Lower leg skin (tissue), 4 donors: ENCODE data around the gene CPEB4. TPM values are rescaled to one million over a fixed set of nuclear protein-coding genes. Genes with fewer than 3 reads are reported as not detected.

Experiments used
- DNase-seq, 2 donors: peaks; one replicate each; pipeline ENCODE4 v3.0.0-alpha.2; 2019; ENCODE audit warnings: low spot score in 2 of 2
- H3K4me3 ChIP-seq: fragments of 200-600 bp; sonication (generic); 2 replicates; pipeline ENCODE4 v1.5.1; 2017; ENCODE audit warnings: mild to moderate bottlenecking, low read depth; ENCODE audit not compliant: poor library complexity, severe bottlenecking
- POLR2A ChIP-seq, 2 donors: fragments of 450-650 bp; IDR thresholded peaks; one replicate each; pipeline ENCODE4 v1.6.1; 2016 to 2017; ENCODE audit warnings: antibody characterized with exemption in 2 of 2, mild to moderate bottlenecking in 1 of 2, moderate library complexity in 1 of 2
- WGBS, 2 donors: methylation state at CpG; one replicate each; pipeline ENCODE4 v1.1.5; 2018; 5-methylcytosine and 5-hydroxymethylcytosine counted together
- intact Hi-C: fragments of 100-400 bp; cut with DNase I; formaldehyde crosslinking; loops from one replicate; pipeline ENCODE4 v1.15.0; 2023; ENCODE audit warnings: low total_unique reads
- total RNA-seq, 4 donors: library from RNA; depleted of rRNA; stranded (reverse); fragments of >200 nt; gene quantifications; one replicate each; pipeline ENCODE4 v1.1.0, GENCODE V29; 2016
- TF ChIP-seq, protein P1 (sequence below), 3 donors: fragments of 450-650 bp; IDR thresholded peaks; one replicate each; pipeline ENCODE4 v1.5.1; 2016; ENCODE audit warnings: antibody characterized with exemption in 3 of 3, mild to moderate bottlenecking in 3 of 3, moderate library complexity in 2 of 3

The CPEB4 gene
- total RNA-seq, 4 donors from 2014 or later: 47.5 to 79.6 (median 55.3) TPM

DNA sequence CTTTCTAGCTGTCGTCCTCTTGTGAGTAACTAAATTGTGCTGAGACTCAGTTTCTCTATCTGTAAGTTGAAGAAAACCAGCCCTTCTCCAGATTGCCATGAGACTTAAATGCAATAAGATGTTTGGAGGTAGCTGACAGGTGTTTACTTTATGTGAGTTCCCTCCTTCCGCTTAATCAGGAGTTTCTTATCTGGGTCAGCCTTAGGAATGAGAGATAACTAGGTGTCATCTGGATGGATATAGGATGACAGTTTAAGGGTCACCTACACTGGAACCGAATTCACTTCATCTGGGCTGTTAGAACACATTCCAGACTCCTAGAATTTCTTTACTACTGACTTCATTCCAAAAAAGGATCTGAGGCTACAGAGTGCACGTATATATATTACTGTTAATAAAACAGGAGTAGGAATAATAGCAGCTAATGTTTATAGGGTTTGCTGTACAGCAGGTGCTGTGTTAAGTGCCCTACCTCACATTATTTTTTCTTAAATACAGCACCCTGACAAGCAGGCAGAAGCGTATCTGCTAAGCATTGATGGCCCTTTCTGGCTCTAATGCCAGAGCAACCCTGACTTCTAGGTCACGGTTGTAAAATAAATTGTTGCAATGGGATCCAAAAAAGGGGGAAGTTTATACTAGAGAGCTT, 30.0 kb upstream of the CPEB4 start:
- intact Hi-C loops: no loop called here
- TF ChIP-seq, protein P1, sequence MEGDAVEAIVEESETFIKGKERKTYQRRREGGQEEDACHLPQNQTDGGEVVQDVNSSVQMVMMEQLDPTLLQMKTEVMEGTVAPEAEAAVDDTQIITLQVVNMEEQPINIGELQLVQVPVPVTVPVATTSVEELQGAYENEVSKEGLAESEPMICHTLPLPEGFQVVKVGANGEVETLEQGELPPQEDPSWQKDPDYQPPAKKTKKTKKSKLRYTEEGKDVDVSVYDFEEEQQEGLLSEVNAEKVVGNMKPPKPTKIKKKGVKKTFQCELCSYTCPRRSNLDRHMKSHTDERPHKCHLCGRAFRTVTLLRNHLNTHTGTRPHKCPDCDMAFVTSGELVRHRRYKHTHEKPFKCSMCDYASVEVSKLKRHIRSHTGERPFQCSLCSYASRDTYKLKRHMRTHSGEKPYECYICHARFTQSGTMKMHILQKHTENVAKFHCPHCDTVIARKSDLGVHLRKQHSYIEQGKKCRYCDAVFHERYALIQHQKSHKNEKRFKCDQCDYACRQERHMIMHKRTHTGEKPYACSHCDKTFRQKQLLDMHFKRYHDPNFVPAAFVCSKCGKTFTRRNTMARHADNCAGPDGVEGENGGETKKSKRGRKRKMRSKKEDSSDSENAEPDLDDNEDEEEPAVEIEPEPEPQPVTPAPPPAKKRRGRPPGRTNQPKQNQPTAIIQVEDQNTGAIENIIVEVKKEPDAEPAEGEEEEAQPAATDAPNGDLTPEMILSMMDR (IDR thresholded peaks at IDR 0.05): no peak
- TF ChIP-seq POLR2A (IDR thresholded peaks at IDR 0.05): no peak
- H3K4me3 ChIP-seq: no peak overlapping the region
- DNase-seq: no peak
- WGBS, 2 donors: 70 to 79% methylated on average over 6 of the region's 6 CpGs

DNA sequence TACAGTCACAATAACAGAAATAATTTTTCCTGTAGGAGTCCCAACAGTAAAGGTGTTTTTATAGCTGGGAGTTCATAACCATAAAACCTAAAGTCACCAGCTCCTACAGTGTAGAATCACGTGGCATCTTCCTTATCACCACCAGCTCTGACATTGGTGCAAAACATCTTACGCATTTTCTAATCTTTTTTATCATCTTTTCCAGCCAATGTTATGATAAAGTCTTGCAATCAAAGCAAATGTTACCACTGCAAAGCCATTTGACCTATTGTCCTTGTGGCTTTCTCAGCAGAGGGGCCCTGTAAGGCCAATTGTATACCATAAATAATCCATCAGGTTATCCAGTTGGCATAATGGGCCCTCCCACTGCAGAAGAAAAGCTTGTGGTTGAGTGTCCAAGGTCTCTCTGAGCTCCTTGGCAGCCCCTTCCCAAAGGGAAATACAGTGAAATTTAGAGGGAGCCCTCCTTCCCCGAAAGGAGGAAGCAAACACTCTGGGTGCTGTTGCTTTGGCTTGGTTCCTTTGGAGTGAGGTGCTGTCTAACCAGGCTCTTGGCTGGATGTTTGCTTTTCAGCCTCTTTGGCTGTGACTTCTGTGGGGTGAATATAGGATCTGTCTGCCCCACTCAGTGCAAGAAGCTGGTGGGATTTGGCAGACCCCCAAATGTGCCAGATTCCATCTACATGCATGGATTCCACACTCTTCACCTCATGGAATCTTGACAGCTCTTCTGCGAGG, 29.3 kb upstream of the CPEB4 start:
- 78 to 85% methylated on average over 4 of the region's 4 CpGs for WGBS, 2 donors
- no peak overlapping the region for H3K4me3 ChIP-seq
- intact Hi-C loops: no loop called here
- TF ChIP-seq, protein P1 (IDR thresholded peaks at IDR 0.05): no peak
- no peak for TF ChIP-seq POLR2A (IDR thresholded peaks at IDR 0.05)
- no peak for DNase-seq

DNA sequence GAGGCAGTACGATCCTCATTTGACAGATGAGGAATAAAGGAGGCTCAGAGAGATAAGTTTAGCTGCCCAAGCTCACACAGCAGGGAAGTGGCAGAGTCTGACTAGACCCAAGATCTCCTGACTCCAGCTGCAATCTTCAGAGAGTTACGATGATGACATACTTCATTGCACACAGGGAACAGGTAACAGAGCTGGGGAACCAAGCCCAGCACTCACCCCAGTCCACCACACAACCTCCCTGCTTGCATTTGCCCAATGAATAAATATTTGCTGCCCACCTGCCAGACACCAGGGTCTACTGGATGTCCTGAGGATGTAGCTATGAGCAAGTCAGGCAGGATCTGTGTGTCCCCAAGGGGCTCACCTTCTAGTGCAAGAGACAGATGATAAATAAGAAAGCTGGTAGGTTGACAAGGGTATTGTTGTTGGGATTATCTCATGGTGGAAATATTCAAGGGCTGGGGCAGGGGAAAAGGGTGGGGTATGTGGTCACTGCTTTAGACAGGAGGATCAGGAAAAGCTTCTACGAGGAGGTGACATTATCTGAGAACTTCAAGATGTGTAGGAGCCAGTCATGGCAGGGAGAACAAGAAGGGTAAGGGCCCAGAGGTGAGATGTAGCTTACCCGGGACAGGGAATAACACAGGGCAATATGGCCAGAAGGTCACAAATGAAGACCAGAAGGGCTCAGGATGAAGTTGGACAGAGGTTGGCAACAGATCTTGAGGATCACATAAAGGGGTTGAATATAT, 28.6 kb upstream of the CPEB4 start:
- no peak overlapping the region for H3K4me3 ChIP-seq
- 82 to 87% methylated on average over 4 of the region's 4 CpGs for WGBS, 2 donors
- TF ChIP-seq, protein P1 (IDR thresholded peaks at IDR 0.05): no peak
- no peak for DNase-seq
- intact Hi-C loops: no loop called here

- H3K4me3 ChIP-seq: no peak overlapping the region
- TF ChIP-seq, protein P1 (IDR thresholded peaks at IDR 0.05): no peak
- TF ChIP-seq POLR2A (IDR thresholded peaks at IDR 0.05): no peak
- intact Hi-C loops: no loop called here
- WGBS, 2 donors: 88 to 91% methylated on average over 4 of the region's 4 CpGs
- DNase-seq: no peak
These were observed 26.1 kb upstream of the CPEB4 start for GRCh38 chr5:173862047-173862477.

DNA sequence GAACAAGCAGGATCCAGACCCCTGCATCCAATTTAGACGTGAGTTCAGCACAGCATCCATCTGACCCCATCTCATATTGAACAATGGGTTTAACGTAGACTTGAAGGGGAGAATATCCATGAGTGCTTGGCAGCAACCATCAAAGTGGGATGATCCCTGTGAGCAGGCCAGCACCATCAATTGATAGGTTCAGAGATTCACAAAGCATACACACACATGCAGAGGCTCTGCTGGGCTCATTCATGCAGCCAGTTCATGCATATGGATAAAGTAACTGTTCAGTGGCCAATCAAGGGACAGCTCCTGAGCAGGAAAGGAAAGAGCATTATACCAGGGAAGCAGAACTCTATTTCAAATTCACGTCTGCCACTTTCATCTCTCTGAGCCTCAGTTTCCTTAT, 24.8 kb upstream of the CPEB4 start:
- WGBS, 2 donors: 64 to 72% methylated on average over 3 of the region's 3 CpGs

More for the DNA sequence above, 24.8 kb upstream of the CPEB4 start:
- no peak overlapping the region for H3K4me3 ChIP-seq
- intact Hi-C loops: no loop called here
- no peak for DNase-seq
- TF ChIP-seq, protein P1 (IDR thresholded peaks at IDR 0.05): no peak
- TF ChIP-seq POLR2A (IDR thresholded peaks at IDR 0.05): no peak
